A673 (cell line): Measurements from ENCODE around the gene NOS1AP. TPM values are rescaled to one million over a fixed set of nuclear protein-coding genes. Genes with fewer than 3 reads are reported as not detected.
A peak's percentile ranks its signal among the peaks of the same experiment; 100 is the strongest.

Source experiments
- BruUV-seq: library from RNA; stranded (reverse); fragments of 400-500 nt; replicated peaks from 2 replicates; lab custom pipeline; 2021; lab: Mats Ljungman, UMichigan
- CTCF ChIA-PET: fragments of 300-600 bp; sonication (Branson Sonifier 250); formaldehyde crosslinking; loops from one replicate; lab custom pipeline; 2022; ENCODE audit warnings: antibody characterized with exemption; lab: Charles Lee
- POLR2A ChIA-PET: fragments of 300-600 bp; sonication (Branson Sonifier 250); formaldehyde crosslinking; loops from one replicate; lab custom pipeline; 2022; ENCODE audit warnings: antibody characterized with exemption; ENCODE audit not compliant: low non-redundant PET; lab: Charles Lee
- DNase-seq: peaks from one replicate; pipeline ENCODE4 v3.0.0-alpha.2; 2015; ENCODE audit warnings: low spot score
- H3K27ac ChIP-seq: fragments of 200-600 bp; sonication (generic); 2 replicates; pipeline ENCODE4 v1.5.1; 2016; ENCODE audit warnings: mixed run types, low read depth, mild to moderate bottlenecking, mixed read lengths, antibody characterized with exemption, low read length; ENCODE audit not compliant: poor library complexity, severe bottlenecking
- H3K27me3 ChIP-seq: fragments of 200-600 bp; sonication (generic); replicated peaks from 2 replicates; pipeline ENCODE4 v1.6.1; 2017; ENCODE audit warnings: mixed run types, low read depth, mild to moderate bottlenecking, mixed read lengths, antibody characterized with exemption, low read length; ENCODE audit not compliant: insufficient read depth, poor library complexity
- H3K36me3 ChIP-seq: fragments of 200-600 bp; sonication (generic); 2 replicates; pipeline ENCODE4 v1.6.1; 2016; ENCODE audit warnings: mixed run types, mild to moderate bottlenecking, mixed read lengths, antibody characterized with exemption, low read length; ENCODE audit not compliant: insufficient read depth, poor library complexity, severe bottlenecking
- H3K4me1 ChIP-seq: fragments of 200-600 bp; sonication (generic); 2 replicates; pipeline ENCODE4 v1.6.1; 2017; ENCODE audit warnings: mixed run types, mild to moderate bottlenecking, mixed read lengths, antibody characterized with exemption, low read length; ENCODE audit not compliant: insufficient read depth, poor library complexity, severe bottlenecking
- H3K4me3 ChIP-seq: fragments of 200-600 bp; sonication (generic); 2 replicates; pipeline ENCODE4 v1.5.1; 2016; ENCODE audit warnings: low read depth, mixed run types, mild to moderate bottlenecking, mixed read lengths, low read length; ENCODE audit not compliant: poor library complexity, severe bottlenecking
- H3K9me3 ChIP-seq: fragments of 200-600 bp; sonication (generic); 2 replicates; pipeline ENCODE4 v1.6.1; 2016; ENCODE audit warnings: mixed run types, low read depth, mild to moderate bottlenecking, mixed read lengths, antibody characterized with exemption, low read length; ENCODE audit not compliant: poor library complexity, severe bottlenecking
- EZH2 ChIP-seq: fragments of 200-600 bp; sonication (generic); IDR thresholded peaks from 2 replicates; pipeline ENCODE4 v1.6.1; 2017; ENCODE audit warnings: borderline replicate concordance, low read depth, mild to moderate bottlenecking, mixed read lengths, antibody characterized with exemption, low read length; ENCODE audit not compliant: poor library complexity, severe bottlenecking
- intact Hi-C: fragments of 100-400 bp; cut with micrococcal nuclease; formaldehyde crosslinking; loops from one replicate; pipeline ENCODE4 v1.10.0; 2022; ENCODE audit not compliant: unreplicated experiment
- total RNA-seq: library from RNA; stranded (reverse); gene quantifications from 2 replicates; pipeline ENCODE4 v1.2.3, GENCODE V29; 2021
- TF ChIP-seq, protein P1 (sequence below): fragments of 300-800, 200-600 bp; sonication (generic); conservative IDR thresholded peaks from 2 replicates; pipeline ENCODE4 v1.5.1; 2017; ENCODE audit warnings: low read depth, mild to moderate bottlenecking, antibody characterized with exemption, low read length, moderate library complexity, mixed read lengths

NOS1AP gene
- total RNA-seq, 1 experiment from 2014 or later = 28.0 TPM

GRCh38 chr1:162224267-162224666, 154.8 kb downstream of the NOS1AP start:
- ChIA-PET CTCF (no interaction called here), POLR2A (no interaction called here)
- Histone ChIP-seq H3K4me3 (no peak overlapping the region), H3K36me3 (no peaks in the 10 kb centered on the region), H3K4me1 (peaks cover 78% of the 10 kb centered on the region), H3K27me3 (no peaks in the 10 kb centered on the region), H3K9me3 (no peaks in the 10 kb centered on the region), H3K27ac (no peak overlapping the region)
- intact Hi-C loops = no loop called here
- TF ChIP-seq, protein P1, sequence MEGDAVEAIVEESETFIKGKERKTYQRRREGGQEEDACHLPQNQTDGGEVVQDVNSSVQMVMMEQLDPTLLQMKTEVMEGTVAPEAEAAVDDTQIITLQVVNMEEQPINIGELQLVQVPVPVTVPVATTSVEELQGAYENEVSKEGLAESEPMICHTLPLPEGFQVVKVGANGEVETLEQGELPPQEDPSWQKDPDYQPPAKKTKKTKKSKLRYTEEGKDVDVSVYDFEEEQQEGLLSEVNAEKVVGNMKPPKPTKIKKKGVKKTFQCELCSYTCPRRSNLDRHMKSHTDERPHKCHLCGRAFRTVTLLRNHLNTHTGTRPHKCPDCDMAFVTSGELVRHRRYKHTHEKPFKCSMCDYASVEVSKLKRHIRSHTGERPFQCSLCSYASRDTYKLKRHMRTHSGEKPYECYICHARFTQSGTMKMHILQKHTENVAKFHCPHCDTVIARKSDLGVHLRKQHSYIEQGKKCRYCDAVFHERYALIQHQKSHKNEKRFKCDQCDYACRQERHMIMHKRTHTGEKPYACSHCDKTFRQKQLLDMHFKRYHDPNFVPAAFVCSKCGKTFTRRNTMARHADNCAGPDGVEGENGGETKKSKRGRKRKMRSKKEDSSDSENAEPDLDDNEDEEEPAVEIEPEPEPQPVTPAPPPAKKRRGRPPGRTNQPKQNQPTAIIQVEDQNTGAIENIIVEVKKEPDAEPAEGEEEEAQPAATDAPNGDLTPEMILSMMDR = no peak
- TF ChIP-seq EZH2 = no peak
- DNase-seq = no peak
- BruUV-seq = no TSS peak

DNA sequence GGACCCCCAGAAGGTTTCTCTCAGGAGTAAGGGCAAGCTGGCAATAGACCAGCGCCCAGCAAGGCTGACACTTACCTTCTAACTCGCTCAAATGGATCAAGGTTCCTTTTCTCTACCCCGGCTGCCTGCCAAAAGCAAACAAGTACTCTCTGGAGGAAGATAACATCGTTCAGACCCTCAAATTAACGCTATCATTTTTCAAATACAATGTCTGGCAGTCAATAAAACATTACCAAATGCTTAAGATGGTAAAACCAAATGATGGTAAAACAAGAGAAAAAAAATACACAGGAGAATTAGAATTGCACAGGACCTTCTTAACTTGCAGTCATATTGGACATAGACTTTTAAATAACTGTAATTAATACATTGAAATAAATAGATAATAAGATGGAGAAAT, 159.1 kb downstream of the NOS1AP start:
- no peak for DNase-seq
- Histone ChIP-seq H3K27ac (peak overlapping the region; percentile 92), H3K9me3 (no peaks in the 10 kb centered on the region), H3K36me3 (no peaks in the 10 kb centered on the region), H3K27me3 (no peaks in the 10 kb centered on the region), H3K4me3 (no peak overlapping the region), H3K4me1 (peaks cover 74% of the 10 kb centered on the region)
- intact Hi-C loops = no loop called here
- BruUV-seq = no TSS peak
- CTCF ChIA-PET = interaction anchor here (0.5 to 1.9 kb wide), 2 partner anchors 163 to 164 kb away, joined by 6 to 9 read pairs; no protein-coding TSS in a partner anchor
- no peak for TF ChIP-seq EZH2
- TF ChIP-seq, protein P1 = no peak
- POLR2A ChIA-PET = interaction anchor here (0.6 kb wide), 1 partner anchor 24 kb away, joined by 3 read pairs; no protein-coding TSS in a partner anchor

GRCh38 chr1:162229549-162229948, 160.1 kb downstream of the NOS1AP start:
- H3K4me3 ChIP-seq = no peak overlapping the region
- BruUV-seq = TSS peak; percentile 97
- no peaks in the 10 kb centered on the region for H3K36me3 ChIP-seq
- ChIA-PET CTCF (interaction anchor here (1.0 to 1.9 kb wide), 5 partner anchors 41 to 173 kb away, joined by 3 to 9 read pairs (median 5); partner anchors contain the start of gene NOS1AP), POLR2A (interaction anchor here (0.6 to 0.9 kb wide), 3 partner anchors 41 to 164 kb away, joined by 3 to 4 read pairs (median 4); no protein-coding TSS in a partner anchor)
- intact Hi-C loops = no loop called here
- peak; percentile 42 for DNase-seq
- H3K27ac ChIP-seq = peak overlapping the region; percentile 92
- H3K4me1 ChIP-seq = peaks cover 74% of the 10 kb centered on the region
- no peak for TF ChIP-seq EZH2
- TF ChIP-seq, protein P1 = no peak
- H3K9me3 ChIP-seq = no peaks in the 10 kb centered on the region
- H3K27me3 ChIP-seq = no peaks in the 10 kb centered on the region
